Measurements from ENCODE around the gene TMEM263.
"Not testable (repeated sequence)": the region's sequence is repeated elsewhere in the genome, so short reads cannot be mapped to it uniquely, and the experiment has no call there.

TMEM263 gene

GRCh38 chr12:106982229-106982628 is 26.5 kb downstream of the TMEM263 start:
- DNase-seq: no peak
- Histone ChIP-seq H3K4me1 (ENCODE audit: control insufficient read depth, insufficient read depth, low read length, poor library complexity, severe bottlenecking) (peaks cover 12% of the 10 kb centered on the region), H3K27ac (ENCODE audit: insufficient read depth, low read length, poor library complexity, severe bottlenecking) (no peak overlapping the region)

GRCh38 chr12:106984588-106985137 is 29.0 kb downstream of the TMEM263 start:
- Histone ChIP-seq H3K9me3 (ENCODE audit: control insufficient read depth, low read length) (no peaks in the 10 kb centered on the region), H3K36me3 (ENCODE audit: control insufficient read depth, insufficient read depth, low read length) (no peaks in the 10 kb centered on the region), H3K27ac (ENCODE audit: insufficient read depth, low read length, poor library complexity, severe bottlenecking) (no peak overlapping the region), H3K4me3 (ENCODE audit: insufficient read depth, low read depth, low read length, poor library complexity, severe bottlenecking) (no peak overlapping the region), H3K27me3 (replicated peaks; ENCODE audit: control insufficient read depth, insufficient read depth, low read length, poor library complexity, severe bottlenecking) (no peaks in the 10 kb centered on the region), H3K4me1 (ENCODE audit: control insufficient read depth, insufficient read depth, low read length, poor library complexity, severe bottlenecking) (peaks cover 12% of the 10 kb centered on the region)
- DNase-seq: no peak

More at GRCh38 chr12:106982229-106982628, 26.5 kb downstream of the TMEM263 start:
- Histone ChIP-seq H3K27me3 (replicated peaks; ENCODE audit: control insufficient read depth, insufficient read depth, low read length, poor library complexity, severe bottlenecking) (no peaks in the 10 kb centered on the region), H3K36me3 (ENCODE audit: control insufficient read depth, insufficient read depth, low read length) (no peaks in the 10 kb centered on the region), H3K4me3 (ENCODE audit: insufficient read depth, low read depth, low read length, poor library complexity, severe bottlenecking) (no peak overlapping the region), H3K9me3 (ENCODE audit: control insufficient read depth, low read length) (no peaks in the 10 kb centered on the region)

GRCh38 chr12:106985479-106985878 is 29.8 kb downstream of the TMEM263 start:
- H3K27ac ChIP-seq (ENCODE audit: insufficient read depth, low read length, poor library complexity, severe bottlenecking): no peak overlapping the region
- no peaks in the 10 kb centered on the region for H3K36me3 ChIP-seq (ENCODE audit: control insufficient read depth, insufficient read depth, low read length)
- no peaks in the 10 kb centered on the region for H3K27me3 ChIP-seq (replicated peaks; ENCODE audit: control insufficient read depth, insufficient read depth, low read length, poor library complexity, severe bottlenecking)
- peaks cover 12% of the 10 kb centered on the region for H3K4me1 ChIP-seq (ENCODE audit: control insufficient read depth, insufficient read depth, low read length, poor library complexity, severe bottlenecking)
- H3K9me3 ChIP-seq (ENCODE audit: control insufficient read depth, low read length): no peaks in the 10 kb centered on the region
- DNase-seq: no peak
- H3K4me3 ChIP-seq (ENCODE audit: insufficient read depth, low read depth, low read length, poor library complexity, severe bottlenecking): no peak overlapping the region

- DNase-seq: no peak
- Histone ChIP-seq H3K27ac (ENCODE audit: insufficient read depth, low read length, poor library complexity, severe bottlenecking) (no peak overlapping the region), H3K4me3 (ENCODE audit: insufficient read depth, low read depth, low read length, poor library complexity, severe bottlenecking) (peak overlapping the region; percentile 90), H3K36me3 (ENCODE audit: control insufficient read depth, insufficient read depth, low read length) (no peaks in the 10 kb centered on the region), H3K27me3 (replicated peaks; ENCODE audit: control insufficient read depth, insufficient read depth, low read length, poor library complexity, severe bottlenecking) (no peaks in the 10 kb centered on the region), H3K4me1 (ENCODE audit: control insufficient read depth, insufficient read depth, low read length, poor library complexity, severe bottlenecking) (peaks cover 12% of the 10 kb centered on the region), H3K9me3 (ENCODE audit: control insufficient read depth, low read length) (no peaks in the 10 kb centered on the region)
Measured at GRCh38 chr12:106986135-106986534, 30.4 kb downstream of the TMEM263 start.

GRCh38 chr12:106986625-106987389 is 31.1 kb downstream of the TMEM263 start, which contains the start of gene MTERF2:
TSS of gene MTERF2 (minus strand) at chr12:106987146. CDS start at chr12:106978714, 8,432 bp downstream.
- DNase-seq: peak; percentile 72 to 78 (median 75)

GRCh38 chr12:106987846-106988245 is 32.1 kb downstream of the TMEM263 start:
- no peaks in the 10 kb centered on the region for H3K36me3 ChIP-seq (ENCODE audit: control insufficient read depth, insufficient read depth, low read length)
- peaks cover 12% of the 10 kb centered on the region for H3K4me1 ChIP-seq (ENCODE audit: control insufficient read depth, insufficient read depth, low read length, poor library complexity, severe bottlenecking)
- H3K4me3 ChIP-seq (ENCODE audit: insufficient read depth, low read depth, low read length, poor library complexity, severe bottlenecking): no peak overlapping the region
- H3K9me3 ChIP-seq (ENCODE audit: control insufficient read depth, low read length): no peaks in the 10 kb centered on the region
- DNase-seq: no peak
- H3K27ac ChIP-seq (ENCODE audit: insufficient read depth, low read length, poor library complexity, severe bottlenecking): no peak overlapping the region
- H3K27me3 ChIP-seq (replicated peaks; ENCODE audit: control insufficient read depth, insufficient read depth, low read length, poor library complexity, severe bottlenecking): no peaks in the 10 kb centered on the region

More at GRCh38 chr12:106986625-106987389, 31.1 kb downstream of the TMEM263 start, which contains the start of gene MTERF2:
- H3K36me3 ChIP-seq (ENCODE audit: control insufficient read depth, insufficient read depth, low read length): no peaks in the 10 kb centered on the region
- peak within 1 kb of the TSS; percentile 90 for H3K4me3 ChIP-seq (ENCODE audit: insufficient read depth, low read depth, low read length, poor library complexity, severe bottlenecking)
- peak within 1 kb of the TSS; percentile 71 for H3K27ac ChIP-seq (ENCODE audit: insufficient read depth, low read length, poor library complexity, severe bottlenecking)
- H3K27me3 ChIP-seq (replicated peaks; ENCODE audit: control insufficient read depth, insufficient read depth, low read length, poor library complexity, severe bottlenecking): no peaks in the 10 kb centered on the region
- H3K4me1 ChIP-seq (ENCODE audit: control insufficient read depth, insufficient read depth, low read length, poor library complexity, severe bottlenecking): peaks cover 12% of the 10 kb centered on the region
- H3K9me3 ChIP-seq (ENCODE audit: control insufficient read depth, low read length): no peaks in the 10 kb centered on the region

GRCh38 chr12:106994579-106995220 is 39.0 kb downstream of the TMEM263 start:
- DNase-seq: no peak
- Histone ChIP-seq H3K27me3 (replicated peaks; ENCODE audit: control insufficient read depth, insufficient read depth, low read length, poor library complexity, severe bottlenecking) (no peaks in the 10 kb centered on the region), H3K9me3 (ENCODE audit: control insufficient read depth, low read length) (no peaks in the 10 kb centered on the region), H3K4me3 (ENCODE audit: insufficient read depth, low read depth, low read length, poor library complexity, severe bottlenecking) (no peak overlapping the region), H3K27ac (ENCODE audit: insufficient read depth, low read length, poor library complexity, severe bottlenecking) (no peak overlapping the region), H3K36me3 (ENCODE audit: control insufficient read depth, insufficient read depth, low read length) (no peaks in the 10 kb centered on the region), H3K4me1 (ENCODE audit: control insufficient read depth, insufficient read depth, low read length, poor library complexity, severe bottlenecking) (no peaks in the 10 kb centered on the region)

- H3K4me3 ChIP-seq (ENCODE audit: insufficient read depth, low read depth, low read length, poor library complexity, severe bottlenecking); H3K27ac ChIP-seq (ENCODE audit: insufficient read depth, low read length, poor library complexity, severe bottlenecking); H3K36me3 ChIP-seq (ENCODE audit: control insufficient read depth, insufficient read depth, low read length); H3K4me1 ChIP-seq (ENCODE audit: control insufficient read depth, insufficient read depth, low read length, poor library complexity, severe bottlenecking); H3K9me3 ChIP-seq (ENCODE audit: control insufficient read depth, low read length); DNase-seq; H3K27me3 ChIP-seq (replicated peaks; ENCODE audit: control insufficient read depth, insufficient read depth, low read length, poor library complexity, severe bottlenecking): not testable (repeated sequence)
Measured at GRCh38 chr12:106996102-106996501, 40.4 kb downstream of the TMEM263 start.

GRCh38 chr12:106997916-106998315 is 42.2 kb downstream of the TMEM263 start:
- Histone ChIP-seq H3K27ac (ENCODE audit: insufficient read depth, low read length, poor library complexity, severe bottlenecking) (no peak overlapping the region), H3K4me1 (ENCODE audit: control insufficient read depth, insufficient read depth, low read length, poor library complexity, severe bottlenecking) (no peaks in the 10 kb centered on the region), H3K36me3 (ENCODE audit: control insufficient read depth, insufficient read depth, low read length) (peaks cover 8% of the 10 kb centered on the region), H3K4me3 (ENCODE audit: insufficient read depth, low read depth, low read length, poor library complexity, severe bottlenecking) (no peak overlapping the region), H3K27me3 (replicated peaks; ENCODE audit: control insufficient read depth, insufficient read depth, low read length, poor library complexity, severe bottlenecking) (no peaks in the 10 kb centered on the region), H3K9me3 (ENCODE audit: control insufficient read depth, low read length) (no peaks in the 10 kb centered on the region)
- no peak for DNase-seq

GRCh38 chr12:106999446-106999845 is 43.7 kb downstream of the TMEM263 start:
- H3K27me3 ChIP-seq (replicated peaks; ENCODE audit: control insufficient read depth, insufficient read depth, low read length, poor library complexity, severe bottlenecking): no peaks in the 10 kb centered on the region
- no peaks in the 10 kb centered on the region for H3K9me3 ChIP-seq (ENCODE audit: control insufficient read depth, low read length)
- no peak overlapping the region for H3K4me3 ChIP-seq (ENCODE audit: insufficient read depth, low read depth, low read length, poor library complexity, severe bottlenecking)
- no peak overlapping the region for H3K27ac ChIP-seq (ENCODE audit: insufficient read depth, low read length, poor library complexity, severe bottlenecking)
- peaks cover 8% of the 10 kb centered on the region for H3K36me3 ChIP-seq (ENCODE audit: control insufficient read depth, insufficient read depth, low read length)
- no peaks in the 10 kb centered on the region for H3K4me1 ChIP-seq (ENCODE audit: control insufficient read depth, insufficient read depth, low read length, poor library complexity, severe bottlenecking)
- no peak for DNase-seq

All from effector memory CD4-positive, alpha-beta T cell (primary cell).